PC-9 (cell line): ENCODE measurements around the gene FUT7. TPM values are rescaled to one million over a fixed set of nuclear protein-coding genes. Genes with fewer than 3 reads are reported as not detected.
A peak's percentile ranks its signal among the peaks of the same experiment; 100 is the strongest.

Experiments
- BruUV-seq: library from RNA; stranded (reverse); fragments of 400-500 nt; replicated peaks from 2 replicates; lab custom pipeline; 2021; lab: Mats Ljungman, UMichigan
- CTCF ChIA-PET: fragments of 300-600 bp; sonication (Branson Sonifier 250); formaldehyde crosslinking; loops from one replicate; lab custom pipeline; 2022; ENCODE audit warnings: antibody characterized with exemption; lab: Charles Lee
- POLR2A ChIA-PET: fragments of 300-600 bp; sonication (Branson Sonifier 250); formaldehyde crosslinking; loops from one replicate; lab custom pipeline; 2022; ENCODE audit warnings: antibody characterized with exemption; ENCODE audit not compliant: unreplicated experiment; lab: Charles Lee
- DNase-seq, 2 experiments: peaks; one replicate each; pipeline versions ENCODE4 v3.0.0 to v3.0.0-alpha.2; 2015 to 2022; ENCODE audit warnings: mixed read lengths in 1 of 2
- H2AFZ ChIP-seq: fragments of 200-600 bp; sonication (generic); 2 replicates; pipeline ENCODE4 v1.8.1; 2017; ENCODE audit warnings: antibody characterized with exemption
- H3F3A ChIP-seq: fragments of 200-600 bp; sonication (generic); 2 replicates; pipeline ENCODE4 v1.8.1; 2017; ENCODE audit warnings: antibody characterized with exemption, mild to moderate bottlenecking, low read depth; ENCODE audit not compliant: insufficient read depth
- H3K27ac ChIP-seq: fragments of 200-600 bp; sonication (generic); 2 replicates; pipeline ENCODE4 v1.6.1; 2016; ENCODE audit warnings: mixed run types
- H3K27me3 ChIP-seq: fragments of 200-600 bp; sonication (generic); 2 replicates; pipeline ENCODE4 v1.6.1; 2016; ENCODE audit warnings: low read depth, mixed run types; ENCODE audit not compliant: insufficient read depth
- H3K36me3 ChIP-seq: fragments of 200-600 bp; sonication (generic); 2 replicates; pipeline ENCODE4 v1.6.1; 2016; ENCODE audit warnings: low read depth, mixed run types
- H3K4me1 ChIP-seq: fragments of 200-600 bp; sonication (generic); replicated peaks from 2 replicates; pipeline ENCODE4 v1.6.1; 2016; ENCODE audit warnings: mixed run types; ENCODE audit not compliant: insufficient read depth
- H3K4me2 ChIP-seq: fragments of 200-600 bp; sonication (generic); 2 replicates; pipeline ENCODE4 v1.6.1; 2017; ENCODE audit warnings: mixed run types
- H3K4me3 ChIP-seq: fragments of 200-600 bp; sonication (generic); 2 replicates; pipeline ENCODE4 v1.6.1; 2016; ENCODE audit warnings: mixed run types
- H3K79me2 ChIP-seq: fragments of 200-600 bp; sonication (generic); 2 replicates; pipeline ENCODE4 v1.6.1; 2017; ENCODE audit warnings: low read depth, mixed run types
- H3K9me2 ChIP-seq: fragments of 200-600 bp; sonication (generic); 2 replicates; pipeline ENCODE4 v1.8.1; 2017; ENCODE audit warnings: mild to moderate bottlenecking; ENCODE audit not compliant: insufficient read depth
- H3K9me3 ChIP-seq: fragments of 200-600 bp; sonication (generic); 2 replicates; pipeline ENCODE4 v1.8.1; 2016; ENCODE audit warnings: low read depth; ENCODE audit not compliant: insufficient read depth
- H4K20me1 ChIP-seq: fragments of 200-600 bp; sonication (generic); 2 replicates; pipeline ENCODE4 v1.8.1; 2017; ENCODE audit not compliant: insufficient read depth
- EZH2 ChIP-seq: fragments of 200-600 bp; sonication (generic); IDR thresholded peaks from 2 replicates; pipeline ENCODE4 v1.8.0; 2017; ENCODE audit warnings: antibody characterized with exemption, low read depth
- intact Hi-C: fragments of 100-400 bp; cut with micrococcal nuclease; formaldehyde crosslinking; loops from one replicate; pipeline ENCODE4 v1.10.0; 2022; ENCODE audit not compliant: unreplicated experiment
- total RNA-seq: library from RNA; stranded (reverse); gene quantifications from 2 replicates; pipeline ENCODE4 v1.2.3, GENCODE V29; 2021
- TF ChIP-seq, protein P1 (sequence below): fragments of 200-600 bp; sonication (generic); conservative IDR thresholded peaks from 2 replicates; pipeline ENCODE4 v1.6.1; 2017; ENCODE audit warnings: mixed run types, antibody characterized with exemption, mild to moderate bottlenecking, moderate library complexity

The FUT7 gene
- total RNA-seq, 1 experiment from 2014 or later, result not detected

DNA sequence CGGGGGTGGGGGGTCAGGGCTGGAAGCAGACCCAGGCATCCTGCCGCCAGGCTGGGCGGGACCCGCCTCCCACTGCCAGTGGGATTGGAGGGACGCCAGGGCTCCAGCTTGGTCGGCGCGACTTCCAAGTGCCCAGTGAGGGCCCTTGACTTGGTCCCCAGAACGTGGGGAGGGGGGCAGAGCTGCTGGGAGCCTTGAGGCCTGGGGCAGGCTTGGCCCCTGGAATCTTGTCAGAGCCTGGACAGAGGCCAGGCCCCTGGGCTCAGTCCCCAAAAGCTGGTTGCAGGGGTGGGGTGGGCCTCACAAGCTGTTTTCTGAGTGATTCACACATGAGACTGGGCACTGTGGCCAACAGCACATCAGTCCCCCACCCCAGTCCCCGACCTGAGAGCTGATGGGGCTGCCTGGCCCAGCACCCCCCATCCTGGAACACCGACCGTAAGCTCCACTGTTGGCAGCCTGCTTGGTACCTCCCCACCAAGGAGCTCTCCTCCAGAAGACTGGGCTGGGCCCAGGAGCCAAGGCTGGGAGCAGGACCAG lies 36.0 kb downstream of the FUT7 start:
- Histone ChIP-seq H3K4me3 (peak overlapping the region; percentile 53; the same call in 1 of the 2 replicates), H3F3A (peaks cover 30% of the 10 kb centered on the region; the same call in 1 of the 2 replicates), H3K27ac (no peak overlapping the region), H3K27me3 (no peaks in the 10 kb centered on the region), H3K4me1 (peaks cover 31% of the 10 kb centered on the region), H4K20me1 (no peaks in the 10 kb centered on the region), H3K9me2 (no peaks in the 10 kb centered on the region), H3K36me3 (no peaks in the 10 kb centered on the region), H3K79me2 (peaks cover 7% of the 10 kb centered on the region; the same call in 1 of the 2 replicates), H3K4me2 (peak overlapping the region; percentile 94), H2AFZ (no peak overlapping the region), H3K9me3 (no peaks in the 10 kb centered on the region)
- TSS peak; percentile 58 for BruUV-seq
- TF ChIP-seq EZH2, result no peak
- TF ChIP-seq, protein P1, sequence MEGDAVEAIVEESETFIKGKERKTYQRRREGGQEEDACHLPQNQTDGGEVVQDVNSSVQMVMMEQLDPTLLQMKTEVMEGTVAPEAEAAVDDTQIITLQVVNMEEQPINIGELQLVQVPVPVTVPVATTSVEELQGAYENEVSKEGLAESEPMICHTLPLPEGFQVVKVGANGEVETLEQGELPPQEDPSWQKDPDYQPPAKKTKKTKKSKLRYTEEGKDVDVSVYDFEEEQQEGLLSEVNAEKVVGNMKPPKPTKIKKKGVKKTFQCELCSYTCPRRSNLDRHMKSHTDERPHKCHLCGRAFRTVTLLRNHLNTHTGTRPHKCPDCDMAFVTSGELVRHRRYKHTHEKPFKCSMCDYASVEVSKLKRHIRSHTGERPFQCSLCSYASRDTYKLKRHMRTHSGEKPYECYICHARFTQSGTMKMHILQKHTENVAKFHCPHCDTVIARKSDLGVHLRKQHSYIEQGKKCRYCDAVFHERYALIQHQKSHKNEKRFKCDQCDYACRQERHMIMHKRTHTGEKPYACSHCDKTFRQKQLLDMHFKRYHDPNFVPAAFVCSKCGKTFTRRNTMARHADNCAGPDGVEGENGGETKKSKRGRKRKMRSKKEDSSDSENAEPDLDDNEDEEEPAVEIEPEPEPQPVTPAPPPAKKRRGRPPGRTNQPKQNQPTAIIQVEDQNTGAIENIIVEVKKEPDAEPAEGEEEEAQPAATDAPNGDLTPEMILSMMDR, result no peak
- ChIA-PET POLR2A (interaction anchor here (0.5 to 1.1 kb wide), 10 partner anchors 18 to 586 kb away, joined by 3 to 10 read pairs (median 6); partner anchors contain the start of gene AJM1), CTCF (interaction anchor here (0.6 to 2.1 kb wide), 7 partner anchors 21 to 650 kb away, joined by 3 to 10 read pairs (median 4); no protein-coding TSS in a partner anchor)
- peak in 1 of 2 experiments; percentile 45 for DNase-seq
- intact Hi-C loops, result loop anchor here (1.0 to 5.0 kb wide), 3 partner anchors 46 to 205 kb away; partner anchors contain the start of genes PHPT1 and TMEM141

DNA sequence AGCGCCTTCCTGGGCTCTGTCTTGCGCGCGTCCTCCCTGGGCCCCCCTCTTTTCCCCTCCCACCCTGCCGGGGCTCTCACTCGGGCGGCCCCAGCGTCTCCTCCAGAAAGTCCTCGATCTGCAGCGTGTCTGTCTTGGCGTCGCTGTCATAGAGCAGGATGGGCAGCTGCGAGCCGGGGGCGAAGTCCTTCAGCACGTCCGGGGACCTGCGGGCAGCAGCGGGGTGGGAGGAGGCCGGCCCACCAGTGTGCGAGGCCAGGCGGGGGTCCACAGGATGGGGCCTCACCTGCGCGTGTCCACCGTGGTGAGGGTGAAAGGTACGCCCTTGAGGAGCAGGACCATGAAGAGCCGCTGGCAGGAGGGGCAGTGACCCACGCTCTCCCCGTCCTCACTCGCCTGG lies 36.5 kb downstream of the FUT7 start:
- H3F3A ChIP-seq, result peaks cover 35% of the 10 kb centered on the region; the same call in 1 of the 2 replicates
- H3K27ac ChIP-seq, result no peak overlapping the region
- peaks cover 31% of the 10 kb centered on the region for H3K4me1 ChIP-seq
- no peak overlapping the region for H2AFZ ChIP-seq
- no peak overlapping the region for H3K4me2 ChIP-seq
- no peak for DNase-seq
- H3K9me2 ChIP-seq, result no peaks in the 10 kb centered on the region
- no TSS peak for BruUV-seq
- ChIA-PET CTCF (interaction anchor here (0.8 to 2.1 kb wide), 5 partner anchors 20 to 203 kb away, joined by 3 to 10 read pairs (median 3); no protein-coding TSS in a partner anchor), POLR2A (interaction anchor here (0.7 to 1.1 kb wide), 2 partner anchors 148 to 153 kb away, joined by 7 to 10 read pairs; partner anchors contain the start of gene AJM1)
- no peak overlapping the region for H3K4me3 ChIP-seq
- no peaks in the 10 kb centered on the region for H3K36me3 ChIP-seq
- no peaks in the 10 kb centered on the region for H3K27me3 ChIP-seq
- H4K20me1 ChIP-seq, result no peaks in the 10 kb centered on the region; the same call in 1 of the 2 replicates
- peaks cover 7% of the 10 kb centered on the region; the same call in 1 of the 2 replicates for H3K79me2 ChIP-seq
- H3K9me3 ChIP-seq, result no peaks in the 10 kb centered on the region
- TF ChIP-seq, protein P1, result no peak
- TF ChIP-seq EZH2, result no peak
- intact Hi-C loops, result loop anchor here (5.0 kb wide), 1 partner anchor 148 kb away; the partner anchor contains the start of gene PHPT1

DNA sequence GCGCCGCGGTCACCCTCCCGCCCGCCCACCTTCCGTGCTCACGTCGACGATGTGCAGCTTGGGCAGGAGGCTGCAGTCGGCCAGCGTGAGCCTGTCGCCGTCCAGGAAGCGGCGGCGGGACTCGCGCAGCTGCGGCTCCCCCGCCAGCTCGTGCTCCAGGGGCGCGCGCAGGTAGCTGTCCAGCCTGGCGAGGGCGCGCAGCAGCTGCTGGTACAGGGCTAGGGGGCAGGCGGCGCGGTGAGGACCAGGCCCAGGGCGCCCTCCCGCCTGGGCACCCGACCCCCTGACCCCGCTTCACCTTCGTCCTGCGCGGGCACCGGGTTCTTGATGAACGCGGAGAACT lies 37.0 kb downstream of the FUT7 start:
- no peak for DNase-seq
- POLR2A ChIA-PET, result no interaction called here
- no peaks in the 10 kb centered on the region for H3K27me3 ChIP-seq
- intact Hi-C loops, result loop anchor here (5.0 kb wide), 1 partner anchor 148 kb away; the partner anchor contains the start of gene PHPT1
- H3F3A ChIP-seq, result peaks cover 37% of the 10 kb centered on the region; the same call in 1 of the 2 replicates
- H3K79me2 ChIP-seq, result peaks cover 7% of the 10 kb centered on the region; the same call in 1 of the 2 replicates
- no TSS peak for BruUV-seq
- H3K4me1 ChIP-seq, result peaks cover 31% of the 10 kb centered on the region
- no peaks in the 10 kb centered on the region for H3K36me3 ChIP-seq
- no peak overlapping the region for H3K27ac ChIP-seq
- no peak overlapping the region for H3K4me2 ChIP-seq
- no peak for TF ChIP-seq EZH2
- TF ChIP-seq, protein P1, result no peak
- no peaks in the 10 kb centered on the region; the same call in 1 of the 2 replicates for H4K20me1 ChIP-seq
- CTCF ChIA-PET, result no interaction called here
- H3K4me3 ChIP-seq, result no peak overlapping the region
- no peaks in the 10 kb centered on the region for H3K9me2 ChIP-seq
- H3K9me3 ChIP-seq, result no peaks in the 10 kb centered on the region
- no peak overlapping the region for H2AFZ ChIP-seq
